GM15510 (cell line): ENCODE results near the gene SCG3.
A peak's percentile ranks its signal among the peaks of the same experiment; 100 is the strongest.

Experiments
- POLR2A ChIP-seq: IDR thresholded peaks from 3 replicates; pipeline ENCODE4 v1.6.1; 2011; ENCODE audit warnings: borderline replicate concordance; ENCODE audit not compliant: insufficient read length; ENCODE audit errors: extremely low read depth

The SCG3 gene

GRCh38 chr15:51736751-51737521, 55.6 kb downstream of the SCG3 start:
- peak; percentile 35 for TF ChIP-seq POLR2A

DNA sequence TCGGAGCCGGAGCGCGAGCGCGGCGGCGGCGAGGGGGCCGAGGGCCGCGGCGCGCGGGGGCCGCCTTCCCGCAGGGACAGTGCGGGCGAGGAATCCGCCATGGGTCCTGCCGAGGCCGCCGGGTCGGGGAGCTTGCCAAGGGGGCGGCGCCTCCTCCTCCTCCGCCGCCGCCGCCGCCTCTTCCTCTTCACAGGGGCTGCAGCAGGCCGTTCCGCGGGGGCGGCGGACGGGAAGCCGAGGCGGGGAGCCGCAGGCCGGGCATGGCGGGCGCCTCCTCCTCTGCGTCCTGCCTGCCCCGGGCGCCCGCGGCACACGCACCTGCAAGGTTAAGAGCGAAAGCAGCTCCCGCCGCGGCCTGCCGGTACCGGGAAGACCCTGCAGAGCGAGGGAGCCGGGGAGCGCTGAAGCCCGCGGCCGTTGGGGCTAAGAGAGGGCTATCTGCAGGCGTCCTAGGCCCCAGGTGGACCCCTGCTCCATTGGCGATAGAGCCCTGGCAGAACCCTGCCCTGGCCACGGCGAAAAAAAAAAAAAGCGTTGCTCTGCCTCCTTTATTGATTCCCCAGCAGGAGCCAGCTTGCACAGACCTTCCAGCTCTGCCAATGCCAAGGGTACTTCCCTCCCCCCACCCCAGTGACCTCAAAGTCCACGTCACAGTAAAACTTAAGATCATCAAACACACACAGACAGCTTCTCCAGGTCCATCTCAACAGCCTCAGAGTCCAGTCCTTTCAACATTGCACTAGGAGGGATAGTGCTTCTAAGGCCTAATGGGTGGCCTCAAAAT, 56.4 kb downstream of the SCG3 start, which contains the start of gene LYSMD2:
Gene LYSMD2, minus strand, starts transcription at position 134 of the 784 bp plus-strand sequence. Its CDS starts 33 bp downstream, at position 101.
- peak; percentile 34 for TF ChIP-seq POLR2A

- TF ChIP-seq POLR2A = no peak
Measured at GRCh38 chr15:51738553-51738952, 57.2 kb downstream of the SCG3 start.

DNA sequence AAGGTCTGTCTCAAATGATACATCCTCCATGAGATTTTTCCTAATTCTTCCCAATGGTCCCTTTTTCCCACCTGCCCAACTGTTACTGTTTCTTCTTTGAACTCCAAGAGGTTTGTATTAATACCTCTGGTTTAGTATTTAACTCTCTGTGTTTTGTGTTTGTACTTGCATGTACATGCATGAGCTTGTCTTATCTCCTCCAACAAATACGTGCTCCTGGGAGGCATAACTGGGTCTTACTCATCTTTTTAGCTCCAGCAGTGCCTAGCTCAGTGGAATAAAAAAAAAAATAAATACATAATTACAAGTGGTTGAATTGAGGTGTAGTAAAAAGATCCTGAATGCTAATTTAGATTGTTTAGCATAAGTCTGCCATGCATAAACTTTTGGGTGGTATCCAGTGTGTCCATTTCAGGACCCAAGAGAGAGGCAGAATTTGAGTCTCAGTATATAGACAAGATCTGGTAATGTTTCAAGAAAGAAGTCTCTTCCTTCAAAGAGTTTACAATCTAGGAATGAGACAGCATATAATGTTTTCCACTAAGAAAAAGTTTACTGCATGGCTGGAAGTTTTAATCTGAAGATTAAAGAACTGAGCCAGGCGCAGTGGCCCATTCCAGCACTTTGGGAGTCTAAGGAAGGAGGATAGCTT, 57.9 kb downstream of the SCG3 start:
- no peak for TF ChIP-seq POLR2A

GRCh38 chr15:51749307-51749706, 68.0 kb downstream of the SCG3 start:
- no peak for TF ChIP-seq POLR2A

GRCh38 chr15:51750186-51750585, 68.9 kb downstream of the SCG3 start:
- no peak for TF ChIP-seq POLR2A

- TF ChIP-seq POLR2A = no peak
Measured at GRCh38 chr15:51750792-51751696, 69.7 kb downstream of the SCG3 start, which contains the start of gene TMOD2. Gene TMOD2 (plus strand): TSS chr15:51751597. CDS start chr15:51766442, 14,845 bp downstream.

DNA sequence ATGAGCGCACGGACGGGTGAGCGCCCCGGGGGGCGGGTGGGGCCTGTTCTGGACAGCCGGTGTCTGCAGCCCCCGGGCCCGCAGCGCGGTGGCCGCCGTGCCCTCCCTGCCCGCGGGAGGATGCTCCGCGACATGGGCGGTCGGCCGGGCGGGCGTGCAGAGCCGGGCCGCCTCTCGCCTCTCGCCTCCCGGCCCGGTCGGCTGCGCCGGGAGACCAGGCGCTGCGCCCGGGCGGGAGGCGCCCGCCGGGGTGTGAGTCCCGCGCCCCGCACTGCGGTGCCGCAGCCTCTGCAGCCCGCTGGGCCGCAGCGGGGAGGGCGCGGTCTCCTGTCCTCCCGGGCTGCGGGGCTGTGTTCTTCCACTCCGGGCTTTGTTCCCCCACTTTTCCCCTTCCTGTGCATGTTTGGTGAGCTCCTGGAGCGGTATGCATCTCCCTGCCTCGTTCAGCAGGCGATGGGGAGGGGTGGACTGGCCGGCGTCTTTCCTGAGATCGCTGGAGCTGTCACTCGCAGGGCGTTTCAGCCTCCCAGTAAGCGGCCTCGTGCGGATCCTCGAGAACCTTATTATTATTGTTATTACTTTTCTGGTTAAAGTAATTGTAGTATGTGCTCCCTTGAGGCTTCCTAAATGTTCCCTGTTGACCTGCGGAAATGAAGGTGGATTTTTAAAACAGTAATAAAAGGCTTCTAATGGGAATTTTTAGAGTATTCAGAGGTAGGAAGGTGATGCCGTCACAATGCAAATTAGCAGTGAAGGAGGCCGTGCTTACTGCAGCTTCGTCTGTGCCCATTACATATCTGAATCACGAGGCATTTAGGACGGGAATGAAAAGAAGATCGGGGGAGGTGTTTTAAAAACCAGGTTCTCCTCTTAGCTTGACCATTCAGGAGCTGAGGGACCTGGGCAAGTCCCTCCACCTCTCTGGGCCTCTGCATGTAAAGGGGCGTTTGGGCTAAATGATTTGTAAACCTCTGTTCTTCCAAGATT, 70.7 kb downstream of the SCG3 start:
- TF ChIP-seq POLR2A = no peak

GRCh38 chr15:51752888-51753287, 71.6 kb downstream of the SCG3 start:
- TF ChIP-seq POLR2A = no peak

GRCh38 chr15:51754267-51754666, 73.0 kb downstream of the SCG3 start:
- TF ChIP-seq POLR2A = no peak

DNA sequence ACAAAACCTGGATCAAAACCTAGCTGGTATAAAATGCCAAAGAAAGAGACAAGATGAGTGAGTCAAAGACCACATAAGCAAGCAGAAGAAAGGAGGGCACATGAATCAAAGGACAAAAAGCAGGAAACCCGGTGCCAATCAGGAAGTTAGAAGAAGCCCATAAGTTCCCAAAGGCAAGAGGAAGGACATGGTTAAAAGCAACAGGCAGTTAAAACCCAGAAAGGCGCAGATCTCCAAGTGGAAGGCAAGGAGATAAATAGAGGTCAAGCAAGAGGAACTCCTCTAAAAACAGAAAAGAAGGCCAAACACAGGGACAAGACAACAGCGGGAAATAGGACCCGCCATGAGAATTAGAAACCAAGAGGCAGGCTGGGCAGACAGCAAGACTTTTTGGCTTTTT, 74.5 kb downstream of the SCG3 start:
- TF ChIP-seq POLR2A = no peak

DNA sequence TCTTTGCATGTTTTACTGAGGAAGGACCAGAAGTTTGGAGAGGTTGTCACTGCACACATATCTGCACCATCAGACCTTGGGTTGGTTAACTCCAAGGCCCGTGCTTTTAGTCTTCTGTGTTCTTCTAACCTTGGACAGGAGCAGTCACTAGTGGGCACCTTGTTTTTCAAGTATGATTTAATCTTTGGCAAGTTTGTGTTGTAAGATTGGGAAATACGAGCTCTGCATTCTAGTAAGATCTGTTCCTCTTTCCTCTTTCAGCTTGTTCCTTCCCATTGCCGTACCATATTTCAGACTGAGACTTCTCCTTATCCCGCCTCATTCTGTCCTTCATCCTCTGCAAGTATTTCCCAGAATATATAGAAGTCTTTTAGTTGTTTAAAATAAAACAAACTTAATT, 75.2 kb downstream of the SCG3 start:
- TF ChIP-seq POLR2A = no peak

- TF ChIP-seq POLR2A = no peak
Measured at GRCh38 chr15:51757450-51757849, 76.1 kb downstream of the SCG3 start.
